ENCODE measurements around the gene ARPC1A. TPM values are rescaled to one million over a fixed set of nuclear protein-coding genes. Genes with fewer than 3 reads are reported as not detected.
"Not testable (repeated sequence)": the region's sequence is repeated elsewhere in the genome, so short reads cannot be mapped to it uniquely, and the experiment has no call there.

ARPC1A gene
- total RNA-seq, 2 experiments from 2014 or later: 77.9 to 80.4 TPM

GRCh38 chr7:99313204-99313573, 12.5 kb upstream of the ARPC1A start:
- CTCF ChIA-PET: interaction anchor here (0.7 to 1.6 kb wide), 8 partner anchors 11 to 277 kb away, joined by 3 to 9 read pairs (median 3); partner anchors contain the start of genes ARPC1A and ZKSCAN5
- POLR2A ChIA-PET: no interaction called here

GRCh38 chr7:99314504-99314903, 11.2 kb upstream of the ARPC1A start:
- POLR2A ChIA-PET: no interaction called here
- CTCF ChIA-PET: no interaction called here

- POLR2A ChIA-PET: interaction anchor here (0.6 kb wide), 1 partner anchor 72 kb away, joined by 3 read pairs; no protein-coding TSS in a partner anchor
Measured at GRCh38 chr7:99320371-99320770, 5.3 kb upstream of the ARPC1A start.

GRCh38 chr7:99322659-99323058, 3.0 kb upstream of the ARPC1A start:
- CTCF ChIA-PET: interaction anchor here (1.1 kb wide), 1 partner anchor 9 kb away, joined by 3 read pairs; no protein-coding TSS in a partner anchor
- POLR2A ChIA-PET: not testable (repeated sequence)

More at GRCh38 chr7:99320371-99320770, 5.3 kb upstream of the ARPC1A start:
- CTCF ChIA-PET: no interaction called here

- ChIA-PET POLR2A (interaction anchor here (0.5 kb wide), 1 partner anchor 13 kb away, joined by 5 read pairs; no protein-coding TSS in a partner anchor), CTCF (interaction anchor here (3.0 kb wide), 1 partner anchor 11 kb away, joined by 9 read pairs; no protein-coding TSS in a partner anchor)
Measured at GRCh38 chr7:99324559-99324958, 1.1 kb upstream of the ARPC1A start.

- POLR2A ChIA-PET: interaction anchor here (0.5 kb wide), 1 partner anchor 13 kb away, joined by 5 read pairs; no protein-coding TSS in a partner anchor
- CTCF ChIA-PET: interaction anchor here (0.6 to 3.0 kb wide), 3 partner anchors 12 to 84 kb away, joined by 3 to 9 read pairs (median 4); partner anchors contain the start of genes BUD31 and PDAP1
Measured at GRCh38 chr7:99325001-99325493, 651 bp upstream of the ARPC1A start.

- POLR2A ChIA-PET: no interaction called here
- CTCF ChIA-PET: interaction anchor here (0.7 to 0.8 kb wide), 2 partner anchors 11 to 447 kb away, joined by 3 read pairs; no protein-coding TSS in a partner anchor
Measured at GRCh38 chr7:99326408-99326782, 697 bp downstream of the ARPC1A start.

GRCh38 chr7:99330314-99330961, 4.7 kb downstream of the ARPC1A start:
- CTCF ChIA-PET: not testable (repeated sequence)
- POLR2A ChIA-PET: interaction anchor here (1.0 kb wide), 1 partner anchor 78 kb away, joined by 3 read pairs; the partner anchor contains the start of genes BUD31 and PDAP1

- POLR2A ChIA-PET: no interaction called here
- CTCF ChIA-PET: interaction anchor here (1.3 kb wide), 1 partner anchor 8 kb away, joined by 3 read pairs; no protein-coding TSS in a partner anchor
Measured at GRCh38 chr7:99331002-99331401, 5.3 kb downstream of the ARPC1A start.

- POLR2A ChIA-PET: no interaction called here
- CTCF ChIA-PET: no interaction called here
Measured at GRCh38 chr7:99339595-99339994, 13.9 kb downstream of the ARPC1A start.

GRCh38 chr7:99340659-99341058, 15.0 kb downstream of the ARPC1A start:
- POLR2A ChIA-PET: no interaction called here
- CTCF ChIA-PET: interaction anchor here (0.8 kb wide), 1 partner anchor 1334 kb away, joined by 4 read pairs; no protein-coding TSS in a partner anchor

- CTCF ChIA-PET: no interaction called here
- POLR2A ChIA-PET: no interaction called here
Measured at GRCh38 chr7:99344061-99344647, 18.5 kb downstream of the ARPC1A start.

GRCh38 chr7:99350641-99351040, 24.9 kb downstream of the ARPC1A start:
- CTCF ChIA-PET: interaction anchor here (1.5 kb wide), 1 partner anchor 14 kb away, joined by 3 read pairs; no protein-coding TSS in a partner anchor
- POLR2A ChIA-PET: not testable (repeated sequence)

GRCh38 chr7:99352247-99352646, 26.5 kb downstream of the ARPC1A start:
- POLR2A ChIA-PET: no interaction called here
- CTCF ChIA-PET: interaction anchor here (0.7 kb wide), 1 partner anchor 27 kb away, joined by 4 read pairs; no protein-coding TSS in a partner anchor

GRCh38 chr7:99355098-99355497, 29.4 kb downstream of the ARPC1A start:
- CTCF ChIA-PET: interaction anchor here (0.7 kb wide), 1 partner anchor 176 kb away, joined by 4 read pairs; no protein-coding TSS in a partner anchor
- POLR2A ChIA-PET: interaction anchor here (0.6 kb wide), 1 partner anchor 14 kb away, joined by 5 read pairs; no protein-coding TSS in a partner anchor

- ChIA-PET POLR2A (interaction anchor here (0.6 kb wide), 1 partner anchor 24 kb away, joined by 6 read pairs; no protein-coding TSS in a partner anchor), CTCF (no interaction called here)
Measured at GRCh38 chr7:99357701-99358490, 32.2 kb downstream of the ARPC1A start.

GRCh38 chr7:99358521-99358920, 32.8 kb downstream of the ARPC1A start:
- POLR2A ChIA-PET: interaction anchor here (0.6 kb wide), 1 partner anchor 24 kb away, joined by 6 read pairs; no protein-coding TSS in a partner anchor
- CTCF ChIA-PET: not testable (repeated sequence)

- POLR2A ChIA-PET: interaction anchor here (0.6 kb wide), 1 partner anchor 17 kb away, joined by 3 read pairs; no protein-coding TSS in a partner anchor
- CTCF ChIA-PET: interaction anchor here (0.7 kb wide), 1 partner anchor 15 kb away, joined by 4 read pairs; no protein-coding TSS in a partner anchor
Measured at GRCh38 chr7:99359465-99360154, 33.9 kb downstream of the ARPC1A start.

GRCh38 chr7:99362801-99363200, 37.1 kb downstream of the ARPC1A start:
- ChIA-PET POLR2A (interaction anchor here (1.1 kb wide), 1 partner anchor 11 kb away, joined by 4 read pairs; no protein-coding TSS in a partner anchor), CTCF (no interaction called here)

Measured in activated CD8-positive, alpha-beta memory T cell treated with anti-CD3 and anti-CD28 coated beads for 36 hours (primary cell).